Keratinocyte (primary cell): Measurements from ENCODE around the gene DEPP1. TPM values are rescaled to one million over a fixed set of nuclear protein-coding genes. Genes with fewer than 3 reads are reported as not detected.

Experiments used
- DNase-seq: peaks from one replicate; pipeline ENCODE4 v3.0.0-alpha.2; 2011; ENCODE audit warnings: low read depth, missing footprints, low spot score
- FAIRE-seq: peaks from 2 replicates; lab custom pipeline; 2011; peaks lifted over from hg19 to GRCh38; lab: Jason Lieb, UNC
- H2AFZ ChIP-seq: 2 replicates; pipeline ENCODE4 v1.6.0; 2012; ENCODE audit warnings: low read length, control low read depth, inconsistent platforms; ENCODE audit not compliant: control insufficient read depth
- H3K27ac ChIP-seq: 2 replicates; pipeline ENCODE4 v1.5.1; 2011; ENCODE audit warnings: low read length; ENCODE audit not compliant: control insufficient read depth, insufficient read depth
- H3K27me3 ChIP-seq: 3 replicates; pipeline ENCODE4 v1.6.0; 2011; ENCODE audit warnings: low read length; ENCODE audit not compliant: control insufficient read depth, insufficient read depth; ENCODE audit errors: extremely low read depth
- H3K36me3 ChIP-seq, 2 experiments: 2 replicates in 1 of 2; 3 replicates in 1 of 2; pipeline ENCODE4 v1.5.1; 2011; ENCODE audit warnings: low read length in 2 of 2, mild to moderate bottlenecking in 1 of 2; ENCODE audit not compliant: control insufficient read depth in 2 of 2, insufficient read depth in 2 of 2; ENCODE audit errors: extremely low read depth in 1 of 2
- H3K4me1 ChIP-seq: 3 replicates; pipeline ENCODE4 v1.5.1; 2011; ENCODE audit warnings: low read length; ENCODE audit not compliant: control insufficient read depth, insufficient read depth; ENCODE audit errors: extremely low read depth
- H3K4me2 ChIP-seq: 3 replicates; pipeline ENCODE4 v1.6.0; 2011; ENCODE audit warnings: low read depth, low read length; ENCODE audit not compliant: control insufficient read depth, insufficient read depth; ENCODE audit errors: extremely low read depth
- H3K4me3 ChIP-seq, 3 experiments: fragments of 200-600 bp in 1 of 3; sonication (generic) in 1 of 3; 2 replicates in 2 of 3; 3 replicates in 1 of 3; pipeline ENCODE4 v1.5.1; 2011 to 2016; ENCODE audit warnings: low read length in 3 of 3, mild to moderate bottlenecking in 3 of 3, control low read depth in 2 of 3, inconsistent platforms in 1 of 3, low read depth in 1 of 3, mixed read lengths in 1 of 3, mixed run types in 1 of 3, moderate library complexity in 1 of 3; ENCODE audit not compliant: control insufficient read depth in 2 of 3, insufficient read depth in 2 of 3; ENCODE audit errors: extremely low read depth in 1 of 3
- H3K79me2 ChIP-seq: 2 replicates; pipeline ENCODE4 v1.6.0; 2012; ENCODE audit warnings: low read length; ENCODE audit not compliant: control insufficient read depth, insufficient read depth
- H3K9ac ChIP-seq: 3 replicates; pipeline ENCODE4 v1.6.0; 2011; ENCODE audit warnings: low read length; ENCODE audit not compliant: control insufficient read depth, insufficient read depth; ENCODE audit errors: extremely low read depth
- H3K9me1 ChIP-seq: 3 replicates; pipeline ENCODE4 v1.6.0; 2011; ENCODE audit warnings: low read length; ENCODE audit not compliant: control insufficient read depth, insufficient read depth; ENCODE audit errors: extremely low read depth
- H3K9me3 ChIP-seq: 2 replicates; pipeline ENCODE4 v1.5.1; 2012; ENCODE audit warnings: low read depth, low read length; ENCODE audit not compliant: control insufficient read depth
- H4K20me1 ChIP-seq: 3 replicates; pipeline ENCODE4 v1.6.0; 2011; ENCODE audit warnings: low read length; ENCODE audit not compliant: control insufficient read depth, insufficient read depth; ENCODE audit errors: extremely low read depth
- EZH2 ChIP-seq: IDR thresholded peaks from one replicate; pipeline ENCODE4 v1.6.1; 2012; ENCODE audit warnings: inconsistent platforms, mild to moderate bottlenecking, low read length, moderate library complexity
- dilution Hi-C: fragments of 300-500 bp; cut with MboI; formaldehyde crosslinking; loops from one replicate; pipeline ENCODE4 v1.7.0; 2020; ENCODE audit warnings: low sequenced_read_pairs; ENCODE audit not compliant: extremely low pct_ligation_motif_present
- polyA plus RNA-seq, 5 experiments: library from polyadenylated mRNA; depleted of rRNA in 3 of 5; stranded (reverse) in 3 of 5; stranded (forward) in 1 of 5; unstranded in 1 of 5; fragments of >200 nt; gene quantifications; 1 replicate in 1 of 5; 2 replicates in 3 of 5; 3 replicates in 1 of 5; pipeline versions ENCODE4 v1.2.1 to v1.2.3, GENCODE V29; 2011 to 2012; ENCODE audit warnings: missing spikeins in 2 of 5, low read depth in 1 of 5, low replicate concordance in 1 of 5
- TF ChIP-seq, protein P1 (sequence below), 3 experiments: IDR thresholded peaks in 1 of 3; conservative IDR thresholded peaks in 1 of 3; optimal IDR thresholded peaks in 1 of 3; 2 replicates in 2 of 3; 3 replicates in 1 of 3; pipeline versions ENCODE3 to v1.5.1; 2011; ENCODE audit warnings: low read length in 3 of 3, mild to moderate bottlenecking in 3 of 3, moderate library complexity in 2 of 3, control low read depth in 1 of 3, inconsistent platforms in 1 of 3; ENCODE audit not compliant: insufficient read depth in 2 of 3; ENCODE audit errors: extremely low read depth in 1 of 3

DEPP1 gene
- polyA plus RNA-seq, 1 donor (not counting 4 experiments of a cell fraction or from before 2014, with no cell fraction given) = 1.2 TPM

DNA sequence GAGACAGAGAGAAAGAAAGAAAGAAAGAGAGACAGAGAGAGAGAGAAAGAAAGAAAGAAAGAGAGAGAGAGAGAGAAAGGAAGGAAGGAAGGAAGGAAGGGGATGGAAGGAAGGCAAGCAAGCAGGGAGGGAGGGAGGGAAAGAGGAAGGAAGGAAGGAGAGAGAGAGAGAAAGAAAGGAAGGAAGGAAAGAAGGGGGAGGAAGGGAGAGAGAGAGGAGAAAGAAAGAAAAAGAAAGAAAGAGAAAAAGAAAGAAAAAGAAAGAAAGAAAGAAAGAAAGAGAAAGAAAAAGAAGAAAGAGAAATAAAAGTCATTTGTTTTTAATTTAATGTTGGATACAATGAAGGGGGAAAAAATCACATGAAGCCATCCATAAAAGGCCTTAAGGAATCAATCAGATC lies 23.6 kb downstream of the DEPP1 start:
- Histone ChIP-seq H4K20me1 (no peaks in the 10 kb centered on the region), H3K36me3 (peaks cover 0 to 2% of the 10 kb centered on the region in 2 experiments), H3K27me3 (no peaks in the 10 kb centered on the region), H3K9me1 (no peaks in the 10 kb centered on the region), H3K79me2 (no peaks in the 10 kb centered on the region), H3K4me1 (peaks cover 12% of the 10 kb centered on the region), H2AFZ (no peak overlapping the region), H3K27ac (no peak overlapping the region), H3K9ac (no peak overlapping the region), H3K9me3 (no peaks in the 10 kb centered on the region), H3K4me3 (no peak overlapping the region), H3K4me2 (no peak overlapping the region)
- DNase-seq = no peak
- no peak for FAIRE-seq
- TF ChIP-seq, protein P1, sequence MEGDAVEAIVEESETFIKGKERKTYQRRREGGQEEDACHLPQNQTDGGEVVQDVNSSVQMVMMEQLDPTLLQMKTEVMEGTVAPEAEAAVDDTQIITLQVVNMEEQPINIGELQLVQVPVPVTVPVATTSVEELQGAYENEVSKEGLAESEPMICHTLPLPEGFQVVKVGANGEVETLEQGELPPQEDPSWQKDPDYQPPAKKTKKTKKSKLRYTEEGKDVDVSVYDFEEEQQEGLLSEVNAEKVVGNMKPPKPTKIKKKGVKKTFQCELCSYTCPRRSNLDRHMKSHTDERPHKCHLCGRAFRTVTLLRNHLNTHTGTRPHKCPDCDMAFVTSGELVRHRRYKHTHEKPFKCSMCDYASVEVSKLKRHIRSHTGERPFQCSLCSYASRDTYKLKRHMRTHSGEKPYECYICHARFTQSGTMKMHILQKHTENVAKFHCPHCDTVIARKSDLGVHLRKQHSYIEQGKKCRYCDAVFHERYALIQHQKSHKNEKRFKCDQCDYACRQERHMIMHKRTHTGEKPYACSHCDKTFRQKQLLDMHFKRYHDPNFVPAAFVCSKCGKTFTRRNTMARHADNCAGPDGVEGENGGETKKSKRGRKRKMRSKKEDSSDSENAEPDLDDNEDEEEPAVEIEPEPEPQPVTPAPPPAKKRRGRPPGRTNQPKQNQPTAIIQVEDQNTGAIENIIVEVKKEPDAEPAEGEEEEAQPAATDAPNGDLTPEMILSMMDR (optimal IDR thresholded peaks at IDR 0.05 in 1 of 3, IDR thresholded peaks at IDR 0.05 in 1 of 3, conservative IDR thresholded peaks at IDR 0.05 in 1 of 3; ENCODE audit: extremely low read depth in 1 of 3, insufficient read depth in 2 of 3, low read length in 3 of 3) = no peak
- no peak for TF ChIP-seq EZH2
- dilution Hi-C loops = no loop called here

DNA sequence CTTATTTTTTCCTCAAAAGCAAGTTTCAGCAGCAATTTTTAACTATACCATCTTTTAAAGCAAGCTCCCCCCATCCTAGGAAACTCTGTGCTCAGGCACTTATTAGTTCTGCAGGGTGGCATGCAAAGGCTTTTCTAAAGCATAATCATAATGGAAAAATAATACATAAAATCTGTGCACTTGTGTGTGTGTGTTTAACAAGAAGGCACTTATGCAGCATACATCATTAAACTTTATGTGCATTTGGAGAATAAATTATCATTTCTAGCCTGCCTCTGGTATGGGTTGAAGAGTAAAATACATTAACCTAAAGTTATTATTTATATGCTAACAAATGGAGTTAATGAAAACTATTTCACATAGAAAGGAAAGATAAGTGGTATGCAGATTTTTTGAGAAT lies 24.6 kb downstream of the DEPP1 start:
- Histone ChIP-seq H3K36me3 (peaks cover 0 to 2% of the 10 kb centered on the region in 2 experiments), H3K27ac (no peak overlapping the region), H3K9ac (no peak overlapping the region), H2AFZ (no peak overlapping the region), H3K9me3 (no peaks in the 10 kb centered on the region), H3K4me1 (peaks cover 12% of the 10 kb centered on the region), H3K4me3 (no peak overlapping the region), H3K79me2 (no peaks in the 10 kb centered on the region), H3K4me2 (no peak overlapping the region), H3K27me3 (no peaks in the 10 kb centered on the region), H3K9me1 (no peaks in the 10 kb centered on the region), H4K20me1 (no peaks in the 10 kb centered on the region)
- DNase-seq (no peak), FAIRE-seq (no peak)
- dilution Hi-C loops = no loop called here
- TF ChIP-seq, protein P1 (optimal IDR thresholded peaks at IDR 0.05 in 1 of 3, IDR thresholded peaks at IDR 0.05 in 1 of 3, conservative IDR thresholded peaks at IDR 0.05 in 1 of 3; ENCODE audit: extremely low read depth in 1 of 3, insufficient read depth in 2 of 3, low read length in 3 of 3) = no peak
- TF ChIP-seq EZH2 = no peak
